Stimulated activated CD4-positive, alpha-beta T cell treated with anti-CD3 and anti-CD28 coated beads, TNF-alpha, amount 100 ng/mL, for 1 hour (primary cell): ENCODE results near the gene MYL3.

Source experiments
- DNase-seq, 3 donors: peaks; one replicate each; pipeline ENCODE4 v3.0.0-alpha.2; 2020; ENCODE audit warnings: low read depth in 3 of 3, low spot score in 1 of 3

Gene MYL3

GRCh38 chr3:46865546-46865945 is 2.3 kb upstream of the MYL3 start:
- DNase-seq: no peak

DNA sequence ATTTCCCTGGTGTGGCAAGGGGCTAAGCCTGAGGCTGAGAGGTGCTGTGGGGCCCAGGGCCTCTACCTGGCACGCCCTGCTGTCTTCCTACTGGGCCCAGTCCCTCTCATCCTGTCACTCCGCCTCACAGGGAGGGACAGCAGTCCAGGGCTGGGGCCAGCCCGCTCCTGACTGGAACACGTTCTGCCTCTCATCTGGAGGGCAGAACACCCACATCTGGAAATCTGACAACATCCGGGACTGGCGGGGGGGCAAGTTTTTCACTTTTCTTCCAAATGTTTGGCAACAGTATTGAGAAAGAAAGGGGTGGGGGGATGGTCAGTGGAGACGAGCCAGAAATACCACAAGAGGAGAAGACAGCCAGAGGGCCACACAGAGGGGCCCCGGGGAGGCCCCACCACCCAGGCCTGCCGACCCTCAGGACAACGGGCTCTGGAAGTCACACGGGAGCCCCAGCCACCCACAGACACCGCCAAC is 1.8 kb upstream of the MYL3 start:
- no peak for DNase-seq

- DNase-seq: no peak
These were observed 1.0 kb upstream of the MYL3 start for GRCh38 chr3:46864061-46864881.

- no peak for DNase-seq
These were observed 747 bp downstream of the MYL3 start for GRCh38 chr3:46862369-46863025.

- no peak for DNase-seq
These were observed 1.5 kb downstream of the MYL3 start for GRCh38 chr3:46861605-46862368.

DNA sequence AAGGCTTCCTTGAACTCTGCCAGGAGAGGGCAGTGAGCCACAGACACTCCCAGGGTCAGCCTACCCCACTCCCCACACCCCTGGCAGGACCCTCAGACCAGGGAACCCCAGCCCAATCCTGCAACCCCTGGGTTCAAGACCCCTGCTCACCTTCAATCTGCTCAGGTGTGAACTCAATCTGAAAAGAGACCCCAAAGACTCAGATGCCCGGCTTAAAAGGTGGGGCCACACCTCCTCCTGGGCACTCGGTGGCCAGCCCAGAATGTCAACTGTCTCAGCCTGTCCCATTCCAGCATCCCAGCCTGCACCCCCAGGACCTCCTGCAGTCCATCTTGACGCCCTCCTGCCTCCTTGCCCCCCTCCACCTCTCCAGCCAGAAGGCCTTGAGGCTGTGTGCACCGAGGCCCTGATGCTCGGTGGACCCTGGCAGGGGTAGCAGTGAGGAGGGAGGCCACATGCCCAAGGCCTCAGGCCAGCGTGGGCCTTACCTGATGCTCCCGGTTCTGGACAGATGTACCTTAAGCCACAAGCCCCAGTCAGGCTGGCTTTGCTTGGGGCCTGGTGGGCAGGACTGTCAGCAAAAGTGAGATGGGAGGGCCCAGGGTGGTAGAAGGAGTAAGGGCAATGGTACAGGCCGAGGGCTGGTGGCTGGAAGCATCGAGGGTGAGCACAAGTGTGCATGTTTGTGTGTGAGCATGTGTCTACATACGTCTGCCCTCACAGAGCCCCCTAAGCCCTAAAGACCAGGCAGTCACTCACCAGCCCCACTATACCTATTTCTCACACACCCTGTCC is 2.2 kb downstream of the MYL3 start:
- DNase-seq: no peak

DNA sequence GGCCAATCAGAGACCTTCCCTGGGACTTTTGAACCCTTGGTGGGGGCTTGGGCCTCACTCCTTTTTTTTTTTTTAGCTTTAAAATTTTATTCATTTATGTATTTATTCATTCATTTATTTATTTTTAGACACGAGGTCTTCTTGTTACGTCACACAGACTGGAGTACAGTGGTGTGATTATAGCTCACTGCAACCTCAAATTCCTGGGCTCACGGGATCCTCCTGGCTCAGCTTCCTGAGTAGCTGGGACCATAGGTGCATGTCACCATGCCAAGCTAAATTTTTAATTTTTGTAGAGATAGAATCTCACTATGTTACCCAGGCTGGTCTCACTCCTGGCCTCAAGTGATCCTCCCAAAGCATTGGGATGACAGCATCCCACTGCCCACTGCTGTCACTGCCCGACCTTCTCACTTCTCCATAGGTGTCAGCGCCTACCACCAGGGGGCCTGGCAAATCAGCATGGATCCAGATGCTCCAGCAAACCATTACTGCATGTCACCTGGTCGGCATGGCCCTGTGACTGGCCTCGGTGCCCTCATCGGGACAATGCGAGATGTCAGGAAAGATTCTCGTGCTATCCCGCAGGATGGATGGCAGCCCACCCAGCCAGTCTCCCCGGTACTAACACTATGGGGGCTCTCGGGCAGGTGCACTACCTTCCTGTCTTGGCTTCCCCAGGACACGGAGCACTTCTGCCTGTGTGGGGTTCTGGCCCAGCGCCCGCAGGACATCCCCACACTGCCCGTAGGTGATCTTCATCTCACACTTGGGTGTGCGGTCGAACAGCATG is 3.0 kb downstream of the MYL3 start:
- no peak for DNase-seq

DNA sequence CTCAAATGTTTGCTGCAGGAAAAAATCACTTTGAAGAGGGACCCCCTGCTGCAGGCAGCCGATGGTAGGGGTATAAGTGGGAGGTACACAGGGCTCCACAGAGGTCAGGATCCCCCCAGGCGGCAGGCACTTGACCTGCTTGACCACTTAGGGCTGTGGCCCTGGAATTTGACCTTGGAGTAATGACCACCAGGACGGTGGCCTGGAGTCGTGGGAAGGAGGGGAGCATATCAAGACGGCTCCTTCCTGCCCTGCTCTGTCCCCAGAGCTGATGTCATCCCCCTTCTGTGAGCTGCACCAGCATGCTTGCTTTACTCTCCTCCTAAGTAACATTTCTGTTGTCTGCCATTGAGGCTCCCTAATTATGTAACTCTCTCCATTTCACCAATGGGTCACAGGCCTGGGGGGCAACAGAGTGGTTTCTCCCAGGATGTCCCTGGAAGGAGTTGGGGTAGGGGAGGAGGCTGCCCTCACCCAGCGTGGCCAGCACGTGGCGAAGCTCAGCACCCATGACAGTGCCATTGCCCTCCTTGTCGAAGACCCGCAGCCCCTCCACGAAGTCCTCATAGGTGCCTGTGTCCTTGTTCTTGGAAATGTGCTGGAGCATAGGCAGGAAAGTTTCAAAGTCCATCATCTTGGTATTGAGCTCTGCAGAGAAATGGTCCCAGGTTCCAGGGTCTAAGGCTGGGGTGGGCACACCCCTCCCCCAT is 4.1 kb downstream of the MYL3 start:
- no peak for DNase-seq

- no peak for DNase-seq
These were observed 4.8 kb downstream of the MYL3 start for GRCh38 chr3:46858456-46858855.

DNA sequence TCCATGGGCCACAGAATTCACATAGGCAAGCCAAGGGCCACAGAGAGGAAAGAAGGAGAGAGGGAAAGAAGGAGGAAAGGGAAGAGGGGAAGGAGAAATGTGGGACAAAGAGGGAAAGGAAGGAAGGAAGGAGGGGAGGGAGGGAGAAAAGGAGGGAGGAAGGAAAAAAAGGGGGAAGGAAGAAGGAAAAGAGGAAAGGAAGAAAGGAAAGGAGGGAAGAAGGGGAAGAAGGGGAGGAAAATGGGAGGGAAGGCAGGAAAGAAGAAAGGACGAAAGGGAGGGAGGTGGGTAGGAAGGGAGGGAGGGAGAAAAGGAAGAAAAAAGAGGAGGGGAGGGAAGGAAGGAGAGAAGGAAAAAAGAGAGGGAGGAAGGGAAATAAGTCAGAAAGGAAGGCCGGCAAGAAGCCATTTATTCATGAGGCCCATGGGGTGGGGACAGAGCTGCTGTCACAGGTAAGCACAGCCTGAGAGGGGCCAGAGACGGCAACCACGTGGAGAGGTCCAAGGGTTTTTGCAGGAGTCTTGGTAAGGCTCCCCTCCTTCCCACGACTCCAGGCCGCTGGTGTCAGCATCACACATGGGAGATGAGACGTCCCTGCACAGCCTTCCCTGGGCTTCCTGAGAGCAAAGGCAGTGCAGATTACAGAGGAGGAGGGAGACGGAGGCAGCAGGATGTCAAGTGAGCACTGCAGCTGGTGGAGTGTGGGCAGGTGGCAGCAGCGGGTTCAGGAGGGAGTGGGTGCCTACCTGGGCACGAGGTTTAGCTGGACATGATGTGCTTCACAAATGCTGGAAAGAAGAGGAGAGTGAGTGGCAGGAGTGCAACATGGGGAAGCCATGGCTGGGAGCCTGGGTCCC is 5.5 kb downstream of the MYL3 start:
- no peak for DNase-seq

DNA sequence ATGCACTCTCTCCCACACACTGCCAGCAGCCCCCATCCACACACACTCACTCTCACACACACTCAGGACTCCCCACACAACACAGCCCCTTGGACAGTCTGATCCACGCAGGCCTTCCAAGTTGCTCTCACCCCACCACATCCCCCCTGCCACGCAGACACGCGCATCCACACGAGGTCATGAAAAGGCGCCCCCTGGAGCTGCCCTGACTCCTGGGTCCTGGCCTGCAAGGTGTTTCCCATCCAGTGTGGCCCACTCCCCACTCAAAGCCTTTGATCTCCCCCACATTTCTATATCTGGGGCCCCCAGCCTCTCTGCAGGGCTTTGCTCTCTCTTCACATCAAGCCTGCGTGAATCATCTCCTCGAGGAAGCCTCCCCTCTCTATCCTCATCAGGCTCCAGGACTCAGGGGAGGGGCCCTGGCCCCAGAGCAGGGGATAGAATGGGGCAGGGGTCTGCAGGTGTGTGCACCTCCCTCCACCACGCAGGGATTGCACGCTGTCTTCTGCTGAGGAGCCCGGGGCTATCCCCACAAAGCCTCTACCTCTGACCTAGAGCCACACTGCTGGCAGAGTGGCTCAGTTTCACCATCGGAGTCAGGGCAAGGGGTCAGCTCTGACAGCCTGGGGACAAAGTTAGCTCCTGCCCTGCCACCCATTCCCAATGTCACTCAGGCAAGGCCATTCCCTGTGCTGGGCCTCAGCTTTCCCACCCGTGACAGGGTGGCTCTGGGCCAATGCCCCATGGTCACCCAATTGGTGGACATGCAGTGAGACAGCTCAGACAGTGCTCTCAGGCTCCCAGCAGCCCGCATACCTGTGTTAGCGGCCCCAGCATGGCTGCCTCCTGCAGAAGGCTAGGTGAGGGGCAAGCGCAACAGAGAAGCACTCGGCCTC is 6.4 kb downstream of the MYL3 start:
- no peak for DNase-seq

DNA sequence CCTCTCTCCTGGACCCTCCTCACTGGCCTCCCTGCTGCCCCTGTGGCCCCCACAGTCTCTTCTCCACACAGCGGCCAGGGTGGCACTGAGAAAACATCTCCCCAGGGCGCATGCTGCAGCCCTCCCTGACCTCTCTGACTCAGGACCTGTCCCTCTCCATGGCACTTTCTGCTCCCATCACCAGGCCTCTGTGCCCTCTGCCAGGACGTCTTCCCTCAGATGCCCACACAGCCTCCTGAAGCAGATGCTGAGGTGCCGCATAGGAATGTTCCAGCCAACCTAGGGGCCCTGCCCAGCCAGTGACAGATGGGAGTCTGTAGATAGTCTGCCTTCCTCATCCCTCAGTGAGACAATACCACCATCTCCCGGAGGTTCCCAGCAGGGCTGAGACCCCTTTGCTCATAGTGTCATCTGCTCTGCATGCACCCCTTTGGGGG is 8.7 kb downstream of the MYL3 start:
- no peak for DNase-seq

DNA sequence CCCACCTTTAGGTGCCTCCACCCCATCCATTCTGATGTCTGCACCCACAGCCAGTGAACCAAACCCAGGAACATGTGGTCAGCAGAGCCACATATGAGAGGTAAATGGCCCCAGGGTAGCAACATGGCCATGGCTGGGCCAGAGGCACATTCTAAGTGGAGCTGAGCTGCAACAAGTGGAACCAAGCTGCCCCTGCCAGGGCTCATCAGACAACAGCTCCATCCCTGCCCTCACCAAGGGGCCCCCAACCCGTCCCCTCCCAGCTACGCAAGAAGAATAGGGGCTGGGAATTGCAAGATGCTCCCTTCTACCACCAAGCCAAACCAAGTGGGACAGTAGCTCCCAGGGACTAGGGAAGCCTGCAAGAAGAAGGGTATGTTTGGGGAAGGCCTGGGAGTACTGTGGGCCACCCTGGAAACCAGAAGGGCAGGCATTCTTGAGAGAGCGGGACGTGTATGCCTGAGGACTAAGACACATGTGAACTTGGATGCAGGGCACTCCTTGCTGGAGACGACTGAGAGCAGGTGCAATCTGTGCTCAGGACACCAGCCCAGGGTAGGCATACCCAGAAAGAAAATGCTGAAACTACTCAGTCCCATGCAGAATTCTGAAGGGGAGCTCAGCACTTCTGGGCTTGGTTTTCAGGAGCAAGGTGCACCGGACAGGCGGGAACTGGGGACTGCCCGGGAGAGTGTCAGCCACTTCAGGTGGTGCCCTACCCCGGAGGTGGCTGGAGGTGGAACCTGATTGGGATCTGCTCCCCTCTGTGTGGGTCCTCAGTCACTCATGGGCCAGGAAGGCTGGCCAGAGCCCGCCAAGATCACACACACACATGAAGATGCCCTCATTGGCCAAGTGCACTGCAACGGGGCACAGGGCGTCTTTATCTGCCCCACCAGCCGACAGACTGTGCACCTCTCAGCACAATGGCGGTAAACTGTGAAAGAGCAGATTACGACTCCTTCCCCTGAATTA is 9.5 kb downstream of the MYL3 start:
- no peak for DNase-seq

DNA sequence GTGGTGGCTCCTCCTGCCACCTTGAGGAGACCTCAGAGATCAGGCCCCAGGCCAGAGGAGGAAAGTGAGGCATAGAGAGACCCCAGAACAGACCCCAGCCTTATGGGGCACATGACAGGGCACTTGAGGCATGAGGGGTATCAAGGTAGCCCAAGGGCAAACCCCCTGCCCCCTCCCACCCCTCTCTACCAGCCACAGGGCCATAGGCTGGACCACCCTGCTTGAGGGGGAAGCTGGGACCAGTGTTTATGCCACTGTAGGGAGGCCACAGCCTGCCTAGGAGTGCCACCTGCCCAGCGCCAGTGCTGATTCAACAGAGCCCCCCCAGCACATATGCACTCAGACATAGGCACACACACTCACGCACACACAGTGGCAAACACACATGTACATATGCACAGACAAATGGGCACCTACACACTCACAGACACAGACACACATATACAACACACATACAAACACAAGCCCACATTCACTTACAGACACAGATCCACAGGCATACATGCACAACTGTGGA is 10.3 kb downstream of the MYL3 start:
- no peak for DNase-seq

- no peak for DNase-seq
These were observed 10.9 kb downstream of the MYL3 start for GRCh38 chr3:46852334-46852720.
